ENCODE data around the gene CARS2.
"Not testable (repeated sequence)": the region's sequence is repeated elsewhere in the genome, so short reads cannot be mapped to it uniquely, and the experiment has no call there.

The CARS2 gene

GRCh38 chr13:110626521-110626920, 79.4 kb downstream of the CARS2 start:
- in situ Hi-C loops (cut with MboI; ENCODE audit: low sequenced_read_pairs): no loop called here

- in situ Hi-C loops (cut with MboI; ENCODE audit: low sequenced_read_pairs): no loop called here
Observed at GRCh38 chr13:110625771-110626321, 80.1 kb downstream of the CARS2 start.

- in situ Hi-C loops (cut with MboI; ENCODE audit: low sequenced_read_pairs): no loop called here
Observed at GRCh38 chr13:110624766-110625756, 80.9 kb downstream of the CARS2 start.

GRCh38 chr13:110620596-110620995, 85.3 kb downstream of the CARS2 start:
- in situ Hi-C loops (cut with MboI; ENCODE audit: low sequenced_read_pairs): no loop called here

GRCh38 chr13:110618780-110619179, 87.1 kb downstream of the CARS2 start:
- in situ Hi-C loops (cut with MboI; ENCODE audit: low sequenced_read_pairs): no loop called here

GRCh38 chr13:110618167-110618566, 87.7 kb downstream of the CARS2 start:
- in situ Hi-C loops (cut with MboI; ENCODE audit: low sequenced_read_pairs): no loop called here

GRCh38 chr13:110617321-110618072, 88.4 kb downstream of the CARS2 start:
- in situ Hi-C loops (cut with MboI; ENCODE audit: low sequenced_read_pairs): no loop called here

- in situ Hi-C loops (cut with MboI; ENCODE audit: low sequenced_read_pairs): no loop called here
Observed at GRCh38 chr13:110616103-110617101, 89.5 kb downstream of the CARS2 start.

- in situ Hi-C loops (cut with MboI; ENCODE audit: low sequenced_read_pairs): no loop called here
Observed at GRCh38 chr13:110615322-110616102, 90.4 kb downstream of the CARS2 start, which contains the start of gene NAXD. Gene NAXD (plus strand): TSS chr13:110615545. CDS start chr13:110615602, 57 bp downstream.

GRCh38 chr13:110615005-110615321, 91.0 kb downstream of the CARS2 start:
- in situ Hi-C loops (cut with MboI; ENCODE audit: low sequenced_read_pairs): no loop called here

GRCh38 chr13:110610955-110611595, 94.8 kb downstream of the CARS2 start:
- in situ Hi-C loops (cut with MboI; ENCODE audit: low sequenced_read_pairs): no loop called here

- in situ Hi-C loops (cut with MboI; ENCODE audit: low sequenced_read_pairs): no loop called here
Observed at GRCh38 chr13:110607675-110608224, 98.2 kb downstream of the CARS2 start.

GRCh38 chr13:110606281-110606680, 99.6 kb downstream of the CARS2 start:
- in situ Hi-C loops (cut with MboI; ENCODE audit: low sequenced_read_pairs): not testable (repeated sequence)

GRCh38 chr13:110605132-110605531, 100.8 kb downstream of the CARS2 start:
- in situ Hi-C loops (cut with MboI; ENCODE audit: low sequenced_read_pairs): no loop called here

- in situ Hi-C loops (cut with MboI; ENCODE audit: low sequenced_read_pairs): no loop called here
Observed at GRCh38 chr13:110600980-110601379, 104.9 kb downstream of the CARS2 start.

- in situ Hi-C loops (cut with MboI; ENCODE audit: low sequenced_read_pairs): no loop called here
Observed at GRCh38 chr13:110600261-110600819, 105.6 kb downstream of the CARS2 start.

- in situ Hi-C loops (cut with MboI; ENCODE audit: low sequenced_read_pairs): no loop called here
Observed at GRCh38 chr13:110597041-110597689, 108.8 kb downstream of the CARS2 start.

Data from hTERT RPE-1 (cell line).